K562 (cell line): ENCODE results near the gene NTRK1. TPM values are rescaled to one million over a fixed set of nuclear protein-coding genes. Genes with fewer than 3 reads are reported as not detected.
A peak's percentile ranks its signal among the peaks of the same experiment; 100 is the strongest.

ENCODE experiments used
- ETS2 ChIP-seq: IDR thresholded peaks from 2 replicates; pipeline ENCODE4 v1.6.1; 2016; ENCODE audit warnings: borderline replicate concordance, missing genetic modification characterization, mild to moderate bottlenecking, moderate library complexity, missing compliant biosample characterization; ENCODE audit not compliant: poor library complexity, severe bottlenecking
- FOXA3 ChIP-seq, 2 experiments: fragments of 450-650 bp in 1 of 2; sonication (generic) in 1 of 2; formaldehyde crosslinking; IDR thresholded peaks in 1 of 2; conservative IDR thresholded peaks in 1 of 2; 2 replicates each; pipeline versions ENCODE4 v1.4.0 to v1.8.0; 2020 to 2022; ENCODE audit warnings: mild to moderate bottlenecking in 2 of 2, missing genetic modification reagents in 1 of 2
- FOXP1 ChIP-seq: sonication (generic); formaldehyde crosslinking; IDR thresholded peaks from 2 replicates; pipeline ENCODE4 v1.8.0; 2022; ENCODE audit warnings: mild to moderate bottlenecking, missing genetic modification reagents
- HDAC3 ChIP-seq: fragments of 450-650 bp; IDR thresholded peaks from 2 replicates; pipeline ENCODE4 v1.6.1; 2018; ENCODE audit warnings: borderline replicate concordance, mild to moderate bottlenecking, moderate library complexity; ENCODE audit not compliant: partially characterized antibody
- NR0B1 ChIP-seq: fragments of 450-650 bp; IDR thresholded peaks from one replicate; pipeline ENCODE4 v1.6.1; 2018; ENCODE audit warnings: mild to moderate bottlenecking, moderate library complexity; ENCODE audit not compliant: partially characterized antibody
- POLR2AphosphoS2 ChIP-seq: IDR thresholded peaks from 2 replicates; pipeline ENCODE4 v1.6.1; 2012; ENCODE audit warnings: low read length, improper control_type of control experiment
- PPARD ChIP-seq: fragments of 250-450 bp; sonication (Bioruptor Pico); IDR thresholded peaks from 2 replicates; pipeline ENCODE4 v1.8.0; 2022; ENCODE audit warnings: inconsistent platforms, mild to moderate bottlenecking, moderate library complexity
- RB1 ChIP-seq: fragments of 450-650 bp; IDR thresholded peaks from 2 replicates; pipeline ENCODE4 v1.6.1; 2017; ENCODE audit warnings: low read depth, mild to moderate bottlenecking
- RBM15 ChIP-seq: fragments of 200-400 bp; formaldehyde crosslinking; IDR thresholded peaks from 2 replicates; pipeline ENCODE4 v1.6.1; 2018; ENCODE audit warnings: mild to moderate bottlenecking, low read length, moderate library complexity; ENCODE audit not compliant: insufficient read depth
- RBM25 ChIP-seq: fragments of 200-400 bp; formaldehyde crosslinking; IDR thresholded peaks from 2 replicates; pipeline ENCODE4 v1.6.1; 2018; ENCODE audit warnings: low read length, low read depth, moderate library complexity; ENCODE audit not compliant: severe bottlenecking
- RNF219 ChIP-seq: fragments of 250-450 bp; sonication (Bioruptor Pico); IDR thresholded peaks from 2 replicates; pipeline ENCODE4 v1.5.0; 2022; ENCODE audit warnings: mild to moderate bottlenecking
- SOX6 ChIP-seq: fragments of 450-650 bp; IDR thresholded peaks from 2 replicates; pipeline ENCODE4 v1.6.1; 2014; ENCODE audit warnings: mild to moderate bottlenecking
- STAT6 ChIP-seq: sonication (generic); formaldehyde crosslinking; IDR thresholded peaks from 2 replicates; pipeline ENCODE4 v1.8.1; 2023; ENCODE audit warnings: mild to moderate bottlenecking, missing genetic modification reagents
- TEAD1 ChIP-seq, 2 experiments: fragments of 450-650 bp in 1 of 2; sonication (generic) in 1 of 2; formaldehyde crosslinking; IDR thresholded peaks; 2 replicates each; pipeline versions ENCODE4 v1.4.0 to v1.8.0; 2020 to 2022; ENCODE audit warnings: mild to moderate bottlenecking in 2 of 2, missing genetic modification reagents in 1 of 2
- TGIF2 ChIP-seq: sonication (generic); formaldehyde crosslinking; IDR thresholded peaks from 2 replicates; pipeline ENCODE4 v1.8.1; 2022; ENCODE audit warnings: mild to moderate bottlenecking, missing genetic modification reagents, moderate library complexity
- VEZF1 ChIP-seq: fragments of 200-800 bp; sonication (Bioruptor generic); IDR thresholded peaks from 2 replicates; pipeline ENCODE4 v1.6.1; 2017; ENCODE audit warnings: missing genetic modification characterization, missing compliant biosample characterization
- XRCC3 ChIP-seq: fragments of 450-650 bp; IDR thresholded peaks from 2 replicates; pipeline ENCODE4 v1.6.1; 2017; ENCODE audit warnings: mild to moderate bottlenecking, moderate library complexity
- ZC3H4 ChIP-seq: sonication (generic); formaldehyde crosslinking; IDR thresholded peaks from 2 replicates; pipeline ENCODE4 v1.9.0; 2021; ENCODE audit warnings: missing genetic modification reagents, borderline replicate concordance
- ZNF224 ChIP-seq: sonication (generic); formaldehyde crosslinking; IDR thresholded peaks from 2 replicates; pipeline ENCODE4 v1.8.0; 2022; ENCODE audit warnings: mild to moderate bottlenecking, missing genetic modification reagents
- ZNF79 ChIP-seq: fragments of 250-450 bp; sonication (Bioruptor Pico); IDR thresholded peaks from 2 replicates; pipeline ENCODE4 v1.4.0; 2020; ENCODE audit warnings: low read depth, mild to moderate bottlenecking, moderate library complexity
- polyA plus RNA-seq, 8 experiments: library from polyadenylated mRNA; depleted of rRNA in 4 of 8; stranded (reverse) in 5 of 8; unstranded in 3 of 8; fragments of >200 nt; fragmentation: Nextera tagmentation in 2 of 8; fragmentation: Illumina TruSeq in 1 of 8; extraction: Ambion mirVana in 2 of 8; extraction: Trizol in 1 of 8; gene quantifications; 2 replicates each; pipeline versions ENCODE4 v1.2.1 to v1.2.3, GENCODE V29; 2011 to 2014; ENCODE audit warnings: inconsistent platforms in 1 of 8, missing spikeins in 1 of 8
- total RNA-seq, 7 experiments: library from RNA; depleted of rRNA in 6 of 7; stranded (reverse); fragments of >200 nt in 6 of 7; fragmentation: Illumina TruSeq in 2 of 7; extraction: Trizol in 2 of 7; gene quantifications; 2 replicates each; pipeline versions ENCODE4 v1.2.1 to v1.2.3, GENCODE V29; 2011 to 2021; ENCODE audit warnings: low replicate concordance in 1 of 7

Gene NTRK1
- total and polyA plus RNA-seq, 9 of the 15 experiments (the other 6 are each of a cell fraction or from before 2014, with no cell fraction given) = 0.46 to 30.0 (median 7.9) TPM

- TF ChIP-seq RNF219 (CRISPR knock-in tag) (no peak), FOXP1 (no peak), ZC3H4 (CRISPR knock-in tag) (no peak), ZNF224 (CRISPR knock-in tag) (no peak), STAT6 (no peak), NR0B1 (no peak), ZNF79 (no peak), TEAD1 (CRISPR knock-in tag; IDR thresholded peaks at IDR 0.05) (no peak), XRCC3 (no peak), RBM15 (no peak), VEZF1 (peak; percentile 82), RB1 (no peak), HDAC3 (no peak), TGIF2 (no peak), PPARD (CRISPR knock-in tag) (no peak), ETS2 (tag) (no peak), RBM25 (no peak), POLR2AphosphoS2 (no peak), SOX6 (peak; percentile 36; the same call in 1 of the 2 replicates), FOXA3 (CRISPR knock-in tag; conservative IDR thresholded peaks at IDR 0.05 in 1 of 2, IDR thresholded peaks at IDR 0.05 in 1 of 2) (no peak)
Observed at GRCh38 chr1:156894711-156895454, 34.2 kb downstream of the NTRK1 start (continued).
